GM19467 (cell line): ENCODE results near the gene GNL1.

Experiments used
- ATAC-seq: cut with Tn5 transposase; IDR thresholded peaks from one replicate; pipeline ENCODE4 v1.9.1; 2021; ENCODE audit warnings: mild to moderate bottlenecking, moderate library complexity; ENCODE audit not compliant: unreplicated experiment

GNL1 gene

GRCh38 chr6:30570263-30570662 is 14.0 kb upstream of the GNL1 start:
- no peak for ATAC-seq

- ATAC-seq: no peak
Observed at GRCh38 chr6:30568245-30568644, 12.0 kb upstream of the GNL1 start.

DNA sequence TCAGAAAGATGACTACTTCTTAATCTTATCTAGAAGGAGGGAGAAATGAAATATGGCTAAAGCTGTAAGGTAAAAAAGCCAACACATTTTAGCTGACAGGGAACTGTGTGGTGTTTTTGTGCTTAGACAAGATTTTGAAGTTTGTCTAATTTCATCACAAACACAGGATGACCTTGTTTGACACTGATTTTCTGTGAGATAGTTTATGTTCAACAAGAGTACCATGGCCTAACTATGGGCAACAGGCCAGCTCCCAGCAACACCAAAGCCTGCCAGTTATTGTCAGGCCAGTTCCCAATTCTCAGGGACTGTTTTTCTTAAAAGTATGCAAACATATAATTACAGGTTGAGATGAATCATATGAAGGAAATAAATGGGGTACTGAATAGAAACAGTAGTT is 9.5 kb upstream of the GNL1 start:
- ATAC-seq: no peak

DNA sequence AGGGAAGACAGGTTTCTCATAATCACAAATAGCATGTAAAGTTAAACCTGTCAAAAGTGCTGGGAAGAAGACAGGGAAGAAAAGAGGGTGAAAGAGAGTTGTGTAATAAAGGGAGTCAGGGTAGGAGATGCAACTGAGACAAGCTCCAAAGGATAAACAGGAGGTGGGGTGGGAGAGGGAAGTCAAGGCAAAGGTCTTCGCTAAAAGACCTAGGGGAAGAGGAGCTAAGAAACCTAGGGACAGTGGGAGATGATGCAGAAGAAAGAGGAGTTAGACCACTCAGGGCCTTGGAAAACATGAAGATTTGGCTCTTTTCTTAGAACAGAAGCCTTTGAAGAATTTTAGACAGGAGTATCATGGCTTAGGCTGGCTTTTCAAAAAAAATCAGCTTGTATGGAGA is 7.8 kb upstream of the GNL1 start:
- ATAC-seq: no peak

DNA sequence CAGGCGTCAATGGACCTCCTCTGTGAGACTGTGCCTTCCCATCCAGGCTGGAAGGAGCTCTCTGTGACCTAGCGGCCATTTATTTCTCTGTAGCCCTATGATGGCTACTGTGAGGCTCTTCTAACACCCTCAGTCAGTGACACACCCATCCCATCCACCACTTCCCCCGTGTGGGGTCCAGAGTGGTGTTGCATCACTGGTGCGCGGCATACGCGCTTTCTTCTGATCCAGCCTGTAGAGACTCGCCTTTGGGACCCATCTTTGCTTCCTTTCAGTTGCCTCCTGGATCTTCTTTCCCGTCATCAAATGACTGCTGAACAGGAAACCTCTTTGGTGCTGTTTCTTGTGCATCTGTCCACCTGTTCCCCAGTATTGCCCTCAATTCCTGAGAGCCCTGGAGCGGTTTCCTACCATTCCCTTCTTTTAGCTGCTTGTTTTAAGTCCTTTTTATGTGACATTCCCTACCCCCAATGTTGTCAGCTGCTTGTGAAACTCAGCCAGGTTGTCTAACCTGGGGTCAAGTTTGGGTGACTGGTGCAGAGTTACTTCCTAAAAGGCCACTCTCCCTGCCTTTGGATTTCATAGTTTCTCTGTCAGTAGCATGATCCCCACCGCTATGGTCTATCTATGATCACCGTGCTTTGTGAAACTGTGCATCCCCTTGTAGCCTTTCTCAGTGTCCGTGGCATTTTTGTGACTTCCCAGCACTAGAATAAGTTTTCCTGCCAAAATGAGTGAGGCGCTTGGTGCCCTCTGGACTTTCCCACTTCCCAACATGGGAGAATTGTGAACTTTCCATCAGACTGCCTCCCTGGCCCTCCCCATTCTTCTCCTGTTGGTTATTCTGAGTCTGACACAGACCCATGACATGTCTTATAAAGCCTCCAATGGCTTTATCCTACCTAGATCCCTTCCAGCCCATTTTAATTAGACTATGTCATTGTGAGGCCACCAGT is 6.5 kb upstream of the GNL1 start:
- no peak for ATAC-seq

- no peak for ATAC-seq
Observed at GRCh38 chr6:30560930-30561329, 4.6 kb upstream of the GNL1 start.

GRCh38 chr6:30557683-30557981 is 1.3 kb upstream of the GNL1 start:
- no peak for ATAC-seq

DNA sequence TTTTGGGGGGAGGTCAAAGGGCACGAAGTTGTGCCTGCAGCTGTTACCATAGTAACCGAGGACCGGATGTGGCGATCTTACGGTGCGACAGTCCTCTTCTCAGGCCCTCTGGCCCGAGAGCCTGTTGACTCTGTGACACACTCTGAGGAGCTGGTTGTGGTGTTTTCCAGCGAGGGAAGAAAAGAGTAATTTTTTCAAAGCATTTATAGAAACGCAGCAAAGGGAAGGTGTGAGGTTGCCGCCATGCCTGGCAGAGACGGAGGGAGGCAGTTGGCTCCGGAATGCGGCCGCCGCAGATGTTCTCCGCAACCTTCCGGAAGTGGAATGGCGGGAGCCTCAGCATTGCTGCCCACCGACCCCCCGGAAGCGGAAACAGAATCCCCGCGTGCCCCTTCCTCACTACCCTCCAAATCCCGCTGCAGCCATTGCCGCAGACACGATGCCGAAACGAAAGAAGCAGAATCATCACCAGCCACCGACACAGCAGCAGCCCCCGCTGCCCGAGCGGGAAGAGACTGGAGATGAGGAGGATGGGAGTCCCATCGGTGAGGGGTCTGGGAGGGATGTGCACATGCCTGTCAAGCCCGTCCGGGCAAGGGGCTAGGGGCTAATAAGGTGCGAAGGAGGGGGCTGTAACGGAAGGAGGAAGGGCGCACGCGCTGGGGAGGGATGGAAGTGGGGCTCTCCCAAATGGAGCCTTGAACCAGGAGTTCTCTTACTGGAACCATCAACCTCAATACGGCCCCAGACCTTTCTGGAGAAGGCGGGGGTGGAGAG is 805 bp upstream of the GNL1 start, which contains the start of gene PRR3:
TSS of gene PRR3 (plus strand) at position 390 of the 777 bp plus-strand sequence. CDS start at position 440, 50 bp downstream.
- peak; percentile 52 for ATAC-seq

DNA sequence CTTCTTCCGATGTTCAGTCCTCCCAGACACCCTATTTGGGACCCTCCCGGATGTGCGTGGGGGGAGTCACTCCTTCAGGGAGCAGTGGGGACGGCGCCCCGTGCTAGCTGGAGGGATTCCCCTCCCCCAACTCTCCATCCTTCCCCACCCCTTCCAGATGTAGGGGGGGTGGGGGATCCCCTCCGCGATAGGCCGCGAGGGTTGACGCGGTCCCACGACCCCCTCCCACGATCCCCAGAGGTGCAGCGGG is 548 bp downstream of the GNL1 start:
- ATAC-seq: no peak

DNA sequence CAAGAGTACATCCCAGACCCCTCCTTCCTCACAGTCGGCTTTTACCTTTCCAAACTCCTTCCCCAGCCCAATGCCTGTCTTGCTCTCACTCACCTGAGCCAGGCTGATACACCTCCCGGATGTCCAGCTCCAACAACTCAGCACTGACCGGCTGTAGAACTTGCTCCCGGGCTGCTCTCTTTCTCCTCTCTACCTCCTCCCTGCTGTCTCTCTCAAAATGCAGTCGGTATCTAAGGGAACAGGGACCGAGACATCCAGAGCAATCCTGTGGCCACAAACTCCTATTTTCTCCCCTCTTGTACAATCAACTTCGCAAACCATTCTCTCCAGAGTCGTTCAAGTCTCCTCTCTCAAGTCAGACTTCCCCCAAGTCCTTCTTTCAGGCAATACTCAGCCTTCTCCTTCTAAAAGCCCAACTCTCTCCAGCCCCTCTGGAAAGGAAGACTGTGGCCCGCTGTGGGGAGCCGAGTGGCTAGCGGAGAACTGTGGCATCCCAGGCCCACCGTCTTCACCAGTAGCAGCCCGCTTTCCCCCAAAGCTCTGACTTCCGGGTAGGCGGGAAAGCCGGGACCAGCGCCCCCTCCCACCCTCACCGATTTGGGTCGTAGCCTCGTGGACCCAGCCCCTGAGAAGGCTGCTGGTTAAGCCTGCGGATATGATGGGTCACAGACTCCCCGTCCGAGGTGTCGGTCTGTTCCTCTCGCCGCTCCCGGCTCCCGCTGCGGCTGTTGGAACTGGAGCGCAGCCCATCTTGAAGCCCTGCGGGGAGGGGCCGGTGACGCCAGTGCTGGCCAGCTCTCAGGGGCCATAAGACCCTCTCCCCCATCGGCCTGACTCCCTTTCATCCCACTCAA is 1.1 kb downstream of the GNL1 start:
- no peak for ATAC-seq

- no peak for ATAC-seq
Observed at GRCh38 chr6:30554404-30554803, 1.9 kb downstream of the GNL1 start.

DNA sequence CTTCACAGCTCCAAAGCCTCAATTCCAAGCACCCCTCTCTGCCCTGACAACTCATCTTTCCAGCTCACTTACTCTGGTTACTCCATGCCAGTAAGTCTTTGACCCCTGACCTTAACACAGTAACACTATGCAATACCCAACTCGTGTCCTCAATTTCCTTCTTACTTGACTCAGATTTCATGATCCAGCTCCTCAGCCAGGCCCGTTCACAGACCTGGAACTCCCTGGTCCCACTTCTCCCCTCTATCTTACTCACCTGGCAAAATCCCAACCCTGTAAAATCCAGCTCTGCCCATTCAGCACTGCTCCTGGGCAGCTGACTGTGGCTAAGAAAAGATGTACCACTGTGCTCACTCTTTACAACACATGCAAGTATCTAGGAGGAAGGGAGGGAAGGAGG is 7.9 kb downstream of the GNL1 start:
- ATAC-seq: no peak

- no peak for ATAC-seq
Observed at GRCh38 chr6:30547454-30547853, 8.8 kb downstream of the GNL1 start.

DNA sequence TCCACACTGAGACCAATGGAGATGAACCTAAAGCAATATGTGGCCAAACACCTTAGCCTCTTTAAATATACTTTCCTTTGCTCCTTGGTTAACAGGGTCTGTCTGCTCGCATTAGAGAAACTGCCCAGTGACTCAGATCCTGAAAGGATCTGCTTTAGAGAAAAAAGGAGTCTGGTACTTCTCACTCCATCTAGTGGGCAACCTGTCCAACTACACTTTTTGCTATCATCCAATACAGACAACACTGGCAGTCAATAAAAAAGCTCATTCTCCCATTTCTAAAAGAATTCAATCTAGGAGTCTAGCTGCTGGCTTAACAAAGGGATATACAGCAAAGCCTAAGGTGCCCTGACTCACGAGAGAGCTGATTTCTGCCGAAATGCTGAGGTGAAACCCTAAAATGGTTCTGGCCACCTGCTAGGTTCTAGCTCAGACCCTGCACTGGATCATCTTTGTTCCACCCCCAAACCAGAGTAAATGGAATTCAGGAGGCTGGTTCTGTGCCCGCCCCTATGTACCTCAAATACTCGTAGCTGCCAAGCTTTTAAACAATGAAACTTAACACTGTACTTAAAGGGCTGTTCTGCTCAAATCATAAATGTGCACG is 11.5 kb downstream of the GNL1 start:
- ATAC-seq: no peak

DNA sequence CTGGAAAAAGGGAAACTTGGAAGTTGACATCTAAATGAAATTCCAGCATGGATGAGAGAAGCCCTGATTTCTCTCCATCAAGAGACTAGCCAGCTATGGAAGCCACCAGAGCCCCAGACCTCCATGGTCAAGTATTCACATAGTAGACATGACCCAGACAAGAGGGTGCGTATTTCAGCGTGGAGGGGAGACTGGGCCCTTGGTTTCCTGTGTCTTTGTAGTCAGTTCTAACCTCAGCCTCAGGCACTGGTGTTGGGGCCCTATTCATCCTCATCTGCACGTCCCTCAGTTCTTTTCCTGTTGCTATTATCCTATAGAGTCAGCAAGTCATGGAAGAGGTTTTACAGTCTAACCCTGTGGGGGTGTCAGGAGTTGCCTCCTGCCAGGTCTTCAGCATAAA is 12.5 kb downstream of the GNL1 start:
- no peak for ATAC-seq

DNA sequence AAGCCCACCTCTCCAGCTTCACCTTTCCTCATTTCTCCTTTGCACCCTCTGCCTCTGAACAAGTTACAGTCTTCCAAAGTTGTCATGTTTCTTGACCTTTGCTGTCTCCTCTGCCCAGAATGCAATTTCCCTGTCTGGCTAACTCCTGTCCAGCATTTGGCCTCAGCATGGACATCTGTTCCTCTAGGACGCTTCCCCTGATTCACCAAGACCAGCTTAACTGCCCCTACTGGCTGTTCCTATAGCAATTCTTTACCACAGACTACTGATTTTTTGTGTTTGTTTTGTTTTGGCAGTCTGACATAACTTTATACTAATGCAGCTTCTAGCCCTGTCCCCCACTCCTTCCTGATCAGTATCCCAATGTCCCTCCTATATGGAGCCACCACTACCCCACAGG is 13.4 kb downstream of the GNL1 start:
- ATAC-seq: no peak

DNA sequence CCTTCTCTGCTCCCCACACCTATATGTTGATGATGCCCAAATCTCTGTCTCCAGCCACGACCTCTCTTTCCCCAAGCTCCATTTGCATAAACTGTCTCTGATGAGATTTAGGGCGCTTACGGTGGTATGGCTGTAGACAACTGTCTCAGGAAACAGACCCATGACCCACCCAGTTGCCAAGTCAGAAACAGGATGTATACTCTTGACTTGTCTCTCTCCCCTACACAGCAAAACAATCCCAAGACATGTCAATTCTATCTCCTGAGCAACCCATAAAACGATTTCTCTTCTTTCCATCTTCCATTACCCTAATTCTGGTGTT is 13.9 kb downstream of the GNL1 start:
- ATAC-seq: no peak

- no peak for ATAC-seq
Observed at GRCh38 chr6:30541515-30542403, 14.5 kb downstream of the GNL1 start.

DNA sequence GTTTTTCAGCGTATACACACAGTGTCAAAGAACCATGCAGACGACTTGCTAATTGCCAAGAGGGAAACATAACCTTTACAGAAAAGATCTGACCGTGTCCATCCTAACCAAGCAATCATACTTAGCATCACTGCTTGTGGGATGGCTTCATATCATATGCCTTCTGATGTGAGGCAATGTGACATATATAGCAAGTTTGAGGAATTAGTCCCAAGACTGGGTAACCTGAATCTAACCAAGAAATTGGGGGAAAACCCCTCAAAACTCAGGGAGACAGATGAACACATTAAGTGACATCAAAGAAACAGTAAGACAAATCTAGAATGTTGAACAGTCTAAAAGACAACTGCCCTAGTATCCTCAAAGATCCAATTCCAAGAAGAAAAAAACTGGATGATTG is 18.4 kb downstream of the GNL1 start:
- ATAC-seq: no peak
